GM23338 (cell line): ENCODE measurements around the gene CRADD. TPM values are rescaled to one million over a fixed set of nuclear protein-coding genes. Genes with fewer than 3 reads are reported as not detected.

Experiments
- ATAC-seq: fragments of 200-7000 bp; cut with Tn5 transposase; 3 replicates; pipeline ENCODE4 v1.9.1; 2020
- DNase-seq: peaks from one replicate; pipeline ENCODE4 v3.0.0-alpha.2; 2015; ENCODE audit warnings: low spot score
- H2AFZ ChIP-seq: fragments of 200-600 bp; sonication (generic); 2 replicates; pipeline ENCODE4 v1.8.0; 2016; ENCODE audit warnings: antibody characterized with exemption, mild to moderate bottlenecking, moderate library complexity
- H3F3A ChIP-seq: fragments of 200-600 bp; sonication (generic); replicated peaks from 2 replicates; pipeline ENCODE4 v1.8.0; 2017; ENCODE audit warnings: antibody characterized with exemption, mixed run types, low read depth
- H3K27ac ChIP-seq: fragments of 200-600 bp; sonication (generic); 2 replicates; pipeline ENCODE4 v1.6.1; 2016; ENCODE audit warnings: low read depth
- H3K27me3 ChIP-seq: fragments of 200-600 bp; sonication (generic); 2 replicates; pipeline ENCODE4 v1.8.0; 2016; ENCODE audit warnings: mild to moderate bottlenecking, mixed run types, moderate library complexity; ENCODE audit not compliant: insufficient read depth
- H3K36me3 ChIP-seq: fragments of 200-600 bp; sonication (generic); 2 replicates; pipeline ENCODE4 v1.8.0; 2016; ENCODE audit warnings: mild to moderate bottlenecking; ENCODE audit not compliant: insufficient read depth
- H3K4me1 ChIP-seq: fragments of 200-600 bp; sonication (generic); 2 replicates; pipeline ENCODE4 v1.8.0; 2016; ENCODE audit warnings: mild to moderate bottlenecking, moderate library complexity; ENCODE audit not compliant: insufficient read depth
- H3K4me2 ChIP-seq: fragments of 200-600 bp; sonication (generic); 2 replicates; pipeline ENCODE4 v1.7.1; 2017; ENCODE audit warnings: mixed run types
- H3K4me3 ChIP-seq: fragments of 200-600 bp; sonication (generic); 2 replicates; pipeline ENCODE4 v1.6.1; 2016; ENCODE audit warnings: mixed run types
- H3K79me2 ChIP-seq: fragments of 200-600 bp; sonication (generic); replicated peaks from 2 replicates; pipeline ENCODE4 v1.8.0; 2017; ENCODE audit warnings: mild to moderate bottlenecking; ENCODE audit not compliant: insufficient read depth
- H3K9me2 ChIP-seq: fragments of 200-600 bp; sonication (generic); 2 replicates; pipeline ENCODE4 v1.8.0; 2017; ENCODE audit not compliant: insufficient read depth
- H4K20me1 ChIP-seq: fragments of 200-600 bp; sonication (generic); replicated peaks from 2 replicates; pipeline ENCODE4 v1.8.0; 2017; ENCODE audit warnings: mild to moderate bottlenecking; ENCODE audit not compliant: insufficient read depth
- H3K27ac Mint-ChIP-seq: 2 replicates; pipeline ENCODE4 v1.8.0; 2020; ENCODE audit warnings: inconsistent platforms, mild to moderate bottlenecking, moderate library complexity, mixed read lengths
- H3K27me3 Mint-ChIP-seq: 3 replicates; pipeline ENCODE4 v1.8.0; 2022; ENCODE audit warnings: low read depth, mild to moderate bottlenecking, moderate library complexity, mixed read lengths, inconsistent platforms; ENCODE audit not compliant: insufficient read depth, poor library complexity
- H3K36me3 Mint-ChIP-seq: 3 replicates; pipeline ENCODE4 v1.8.0; 2021; ENCODE audit warnings: low read depth, mild to moderate bottlenecking, inconsistent platforms, moderate library complexity, mixed read lengths
- H3K4me1 Mint-ChIP-seq: 3 replicates; pipeline ENCODE4 v1.8.0; 2020; ENCODE audit warnings: mild to moderate bottlenecking, inconsistent platforms, mixed read lengths
- H3K4me3 Mint-ChIP-seq: 3 replicates; pipeline ENCODE4 v1.8.0; 2021; ENCODE audit warnings: moderate library complexity, mild to moderate bottlenecking, inconsistent platforms, mixed read lengths
- H3K9me3 Mint-ChIP-seq: 3 replicates; pipeline ENCODE4 v1.8.0; 2020; ENCODE audit warnings: moderate library complexity, mild to moderate bottlenecking, inconsistent platforms, mixed read lengths
- CREB1 ChIP-seq: fragments of 250-450 bp; sonication (Bioruptor Pico); IDR thresholded peaks from 2 replicates; pipeline ENCODE4 v1.5.0; 2020; ENCODE audit warnings: low read depth, mild to moderate bottlenecking, moderate library complexity
- EZH2phosphoT487 ChIP-seq: fragments of 200-600 bp; sonication (generic); IDR thresholded peaks from one replicate; pipeline ENCODE4 v1.8.1; 2018; ENCODE audit warnings: antibody characterized with exemption; ENCODE audit not compliant: unreplicated experiment
- JUNB ChIP-seq: IDR thresholded peaks from one replicate; pipeline ENCODE4 v1.6.1; 2016; ENCODE audit warnings: antibody characterized with exemption; ENCODE audit not compliant: unreplicated experiment
- NANOG ChIP-seq: IDR thresholded peaks from 2 replicates; pipeline ENCODE4 v1.6.1; 2016; ENCODE audit warnings: antibody characterized with exemption, borderline replicate concordance
- POLR2AphosphoS5 ChIP-seq: IDR thresholded peaks from 2 replicates; pipeline ENCODE4 v1.6.1; 2016; ENCODE audit warnings: antibody characterized with exemption, low read depth
- STAT1 ChIP-seq: IDR thresholded peaks from one replicate; pipeline ENCODE4 v1.6.1; 2016; ENCODE audit warnings: antibody characterized with exemption; ENCODE audit not compliant: unreplicated experiment
- ZNF114 ChIP-seq: fragments of 250-450 bp; sonication (Bioruptor Pico); IDR thresholded peaks from 2 replicates; pipeline ENCODE4 v1.5.0; 2020; ENCODE audit warnings: mild to moderate bottlenecking, moderate library complexity
- ZNF331 ChIP-seq: fragments of 250-450 bp; sonication (Bioruptor Pico); IDR thresholded peaks from 2 replicates; pipeline ENCODE4 v1.5.0; 2020; ENCODE audit warnings: low read depth, mild to moderate bottlenecking, moderate library complexity
- polyA plus RNA-seq: library from polyadenylated mRNA; unstranded; fragments of >200 nt; fragmentation: Nextera tagmentation; extraction: Ambion mirVana; gene quantifications from 2 replicates; pipeline ENCODE4 v1.2.1, GENCODE V29; 2016
- total RNA-seq: library from RNA; depleted of rRNA; stranded (reverse); fragments of >200 nt; shearing (Covaris generic); gene quantifications from 2 replicates; pipeline ENCODE4 v1.2.3, GENCODE V29; 2014
- TF ChIP-seq, protein P1 (sequence below): IDR thresholded peaks from one replicate; pipeline ENCODE4 v1.6.1; 2018; ENCODE audit warnings: antibody characterized with exemption; ENCODE audit not compliant: unreplicated experiment
- TF ChIP-seq, protein P2 (sequence below): IDR thresholded peaks from 2 replicates; pipeline ENCODE4 v1.6.1; 2016; ENCODE audit warnings: antibody characterized with exemption

CRADD gene
- total and polyA plus RNA-seq, 2 experiments from 2014 or later = 6.3 to 27.9 TPM

DNA sequence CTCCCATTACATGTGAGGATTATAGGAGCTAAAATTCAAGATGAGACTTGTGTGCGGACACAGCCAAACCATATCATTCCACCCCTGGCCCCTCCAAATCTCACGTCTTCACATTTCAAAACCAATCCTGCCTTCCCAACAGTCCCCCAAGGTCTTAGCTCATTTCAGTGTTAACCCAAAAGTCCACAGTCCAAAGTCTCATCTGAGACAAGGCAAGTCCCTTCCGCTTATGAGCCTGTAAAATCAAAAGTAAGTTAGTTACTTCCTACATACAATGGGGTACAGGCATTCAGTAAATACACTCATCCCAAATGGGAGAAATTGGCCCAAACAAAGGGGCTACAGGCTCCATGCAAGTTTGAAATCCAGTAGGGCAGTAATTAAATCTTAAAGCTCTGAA is 76.1 kb downstream of the CRADD start:
- H3K27me3 Mint-ChIP-seq = no peaks in the 10 kb centered on the region
- Histone ChIP-seq H3K4me2 (no peak overlapping the region), H3F3A (no peaks in the 10 kb centered on the region), H3K9me2 (no peaks in the 10 kb centered on the region), H4K20me1 (no peaks in the 10 kb centered on the region), H3K79me2 (no peaks in the 10 kb centered on the region), H3K27ac (no peak overlapping the region), H3K4me3 (no peak overlapping the region), H3K4me1 (no peaks in the 10 kb centered on the region), H3K27me3 (no peaks in the 10 kb centered on the region), H2AFZ (no peak overlapping the region), H3K36me3 (peaks cover 7% of the 10 kb centered on the region)
- peaks cover 30% of the 10 kb centered on the region for H3K36me3 Mint-ChIP-seq
- peaks cover 5% of the 10 kb centered on the region; the same call in 1 of the 3 replicates for H3K4me1 Mint-ChIP-seq
- no peak overlapping the region for H3K27ac Mint-ChIP-seq
- DNase-seq = no peak
- ATAC-seq = no peak
- peaks cover 35% of the 10 kb centered on the region for H3K9me3 Mint-ChIP-seq
- H3K4me3 Mint-ChIP-seq = no peak overlapping the region
- no peak for TF ChIP-seq NANOG
- TF ChIP-seq, protein P1, sequence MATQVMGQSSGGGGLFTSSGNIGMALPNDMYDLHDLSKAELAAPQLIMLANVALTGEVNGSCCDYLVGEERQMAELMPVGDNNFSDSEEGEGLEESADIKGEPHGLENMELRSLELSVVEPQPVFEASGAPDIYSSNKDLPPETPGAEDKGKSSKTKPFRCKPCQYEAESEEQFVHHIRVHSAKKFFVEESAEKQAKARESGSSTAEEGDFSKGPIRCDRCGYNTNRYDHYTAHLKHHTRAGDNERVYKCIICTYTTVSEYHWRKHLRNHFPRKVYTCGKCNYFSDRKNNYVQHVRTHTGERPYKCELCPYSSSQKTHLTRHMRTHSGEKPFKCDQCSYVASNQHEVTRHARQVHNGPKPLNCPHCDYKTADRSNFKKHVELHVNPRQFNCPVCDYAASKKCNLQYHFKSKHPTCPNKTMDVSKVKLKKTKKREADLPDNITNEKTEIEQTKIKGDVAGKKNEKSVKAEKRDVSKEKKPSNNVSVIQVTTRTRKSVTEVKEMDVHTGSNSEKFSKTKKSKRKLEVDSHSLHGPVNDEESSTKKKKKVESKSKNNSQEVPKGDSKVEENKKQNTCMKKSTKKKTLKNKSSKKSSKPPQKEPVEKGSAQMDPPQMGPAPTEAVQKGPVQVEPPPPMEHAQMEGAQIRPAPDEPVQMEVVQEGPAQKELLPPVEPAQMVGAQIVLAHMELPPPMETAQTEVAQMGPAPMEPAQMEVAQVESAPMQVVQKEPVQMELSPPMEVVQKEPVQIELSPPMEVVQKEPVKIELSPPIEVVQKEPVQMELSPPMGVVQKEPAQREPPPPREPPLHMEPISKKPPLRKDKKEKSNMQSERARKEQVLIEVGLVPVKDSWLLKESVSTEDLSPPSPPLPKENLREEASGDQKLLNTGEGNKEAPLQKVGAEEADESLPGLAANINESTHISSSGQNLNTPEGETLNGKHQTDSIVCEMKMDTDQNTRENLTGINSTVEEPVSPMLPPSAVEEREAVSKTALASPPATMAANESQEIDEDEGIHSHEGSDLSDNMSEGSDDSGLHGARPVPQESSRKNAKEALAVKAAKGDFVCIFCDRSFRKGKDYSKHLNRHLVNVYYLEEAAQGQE = no peak
- no peak for TF ChIP-seq CREB1 (CRISPR knock-in tag)
- no peak for TF ChIP-seq EZH2phosphoT487
- TF ChIP-seq, protein P2, sequence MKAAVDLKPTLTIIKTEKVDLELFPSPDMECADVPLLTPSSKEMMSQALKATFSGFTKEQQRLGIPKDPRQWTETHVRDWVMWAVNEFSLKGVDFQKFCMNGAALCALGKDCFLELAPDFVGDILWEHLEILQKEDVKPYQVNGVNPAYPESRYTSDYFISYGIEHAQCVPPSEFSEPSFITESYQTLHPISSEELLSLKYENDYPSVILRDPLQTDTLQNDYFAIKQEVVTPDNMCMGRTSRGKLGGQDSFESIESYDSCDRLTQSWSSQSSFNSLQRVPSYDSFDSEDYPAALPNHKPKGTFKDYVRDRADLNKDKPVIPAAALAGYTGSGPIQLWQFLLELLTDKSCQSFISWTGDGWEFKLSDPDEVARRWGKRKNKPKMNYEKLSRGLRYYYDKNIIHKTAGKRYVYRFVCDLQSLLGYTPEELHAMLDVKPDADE = no peak
- no peak for TF ChIP-seq ZNF114 (CRISPR knock-in tag)
- no peak for TF ChIP-seq STAT1
- no peak for TF ChIP-seq JUNB

DNA sequence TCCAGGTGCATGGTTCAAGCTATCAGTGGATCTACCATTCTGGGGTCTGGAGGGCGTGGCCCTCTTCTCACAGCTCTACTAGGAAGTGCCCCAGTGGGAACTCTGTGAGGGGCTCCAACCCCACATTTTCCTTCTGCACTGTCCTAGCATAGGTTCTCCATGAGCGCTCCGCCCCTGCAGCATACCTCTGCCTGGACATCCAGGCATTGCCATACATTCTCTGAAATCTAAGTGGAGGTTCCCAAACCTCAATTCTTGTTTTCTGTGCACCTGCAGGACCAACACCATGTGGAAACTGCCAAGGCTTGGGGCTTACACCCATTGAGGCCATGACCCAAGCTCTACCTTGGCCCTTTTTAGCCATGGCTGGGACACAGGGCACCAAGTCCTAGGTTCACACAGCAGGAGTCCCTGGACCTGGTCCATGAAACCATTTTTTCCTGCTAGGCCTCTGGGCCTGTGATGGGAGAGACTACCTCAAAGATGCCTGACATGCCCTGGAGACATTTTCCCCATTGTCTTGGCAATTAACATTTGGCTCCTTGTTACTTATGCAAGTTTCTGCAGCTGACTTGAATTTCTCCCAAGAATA is 76.8 kb downstream of the CRADD start:
- Mint-ChIP-seq H3K36me3 (peaks cover 30% of the 10 kb centered on the region), H3K4me1 (peaks cover 6% of the 10 kb centered on the region; the same call in 2 of the 3 replicates), H3K9me3 (peaks cover 35% of the 10 kb centered on the region), H3K4me3 (no peak overlapping the region), H3K27me3 (no peaks in the 10 kb centered on the region), H3K27ac (no peak overlapping the region)
- Histone ChIP-seq H2AFZ (no peak overlapping the region), H3K27me3 (no peaks in the 10 kb centered on the region), H3K4me1 (peaks cover under 1% of the 10 kb centered on the region; the same call in 1 of the 2 replicates), H3K4me2 (no peak overlapping the region), H3K27ac (no peak overlapping the region), H3K4me3 (no peak overlapping the region), H3K79me2 (no peaks in the 10 kb centered on the region), H3K36me3 (peaks cover 7% of the 10 kb centered on the region), H3K9me2 (no peaks in the 10 kb centered on the region), H3F3A (no peaks in the 10 kb centered on the region), H4K20me1 (no peaks in the 10 kb centered on the region)
- no peak for DNase-seq
- no peak for ATAC-seq
- no peak for TF ChIP-seq EZH2phosphoT487
- TF ChIP-seq, protein P1 = no peak
- TF ChIP-seq NANOG = no peak
- no peak for TF ChIP-seq ZNF331 (CRISPR knock-in tag)
- TF ChIP-seq ZNF114 (CRISPR knock-in tag) = no peak
- TF ChIP-seq, protein P2 = no peak
- TF ChIP-seq POLR2AphosphoS5 = no peak
